Stimulated activated effector memory CD8-positive, alpha-beta T cell treated with anti-CD3 and anti-CD28 coated beads, Interleukin-12 subunit alpha, Interleukin-12 subunit beta, amount 100 ng/mL, for 72 hours (primary cell): Measurements from ENCODE around the gene NADK.

Source experiments
- ATAC-seq: fragments of 150-1000 bp; cut with Tn5 transposase; 2 replicates; pipeline ENCODE4 v1.10.0; 2021
- DNase-seq, 2 donors: peaks; one replicate each; pipeline ENCODE4 v3.0.0; 2021 to 2022; ENCODE audit warnings: low spot score in 2 of 2
- H3K27ac Mint-ChIP-seq: one replicate; pipeline ENCODE4 v1.8.0; 2022; ENCODE audit warnings: mild to moderate bottlenecking, mixed read lengths
- H3K36me3 Mint-ChIP-seq: one replicate; pipeline ENCODE4 v1.8.0; 2022; ENCODE audit warnings: mild to moderate bottlenecking, mixed read lengths
- H3K4me1 Mint-ChIP-seq: one replicate; pipeline ENCODE4 v1.8.0; 2022; ENCODE audit warnings: mixed read lengths
- H3K4me3 Mint-ChIP-seq: one replicate; pipeline ENCODE4 v1.8.0; 2022; ENCODE audit warnings: mild to moderate bottlenecking, mixed read lengths
- H3K9me3 Mint-ChIP-seq: one replicate; pipeline ENCODE4 v1.8.0; 2022; ENCODE audit warnings: mixed read lengths

NADK gene, protein sequence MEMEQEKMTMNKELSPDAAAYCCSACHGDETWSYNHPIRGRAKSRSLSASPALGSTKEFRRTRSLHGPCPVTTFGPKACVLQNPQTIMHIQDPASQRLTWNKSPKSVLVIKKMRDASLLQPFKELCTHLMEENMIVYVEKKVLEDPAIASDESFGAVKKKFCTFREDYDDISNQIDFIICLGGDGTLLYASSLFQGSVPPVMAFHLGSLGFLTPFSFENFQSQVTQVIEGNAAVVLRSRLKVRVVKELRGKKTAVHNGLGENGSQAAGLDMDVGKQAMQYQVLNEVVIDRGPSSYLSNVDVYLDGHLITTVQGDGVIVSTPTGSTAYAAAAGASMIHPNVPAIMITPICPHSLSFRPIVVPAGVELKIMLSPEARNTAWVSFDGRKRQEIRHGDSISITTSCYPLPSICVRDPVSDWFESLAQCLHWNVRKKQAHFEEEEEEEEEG

DNA sequence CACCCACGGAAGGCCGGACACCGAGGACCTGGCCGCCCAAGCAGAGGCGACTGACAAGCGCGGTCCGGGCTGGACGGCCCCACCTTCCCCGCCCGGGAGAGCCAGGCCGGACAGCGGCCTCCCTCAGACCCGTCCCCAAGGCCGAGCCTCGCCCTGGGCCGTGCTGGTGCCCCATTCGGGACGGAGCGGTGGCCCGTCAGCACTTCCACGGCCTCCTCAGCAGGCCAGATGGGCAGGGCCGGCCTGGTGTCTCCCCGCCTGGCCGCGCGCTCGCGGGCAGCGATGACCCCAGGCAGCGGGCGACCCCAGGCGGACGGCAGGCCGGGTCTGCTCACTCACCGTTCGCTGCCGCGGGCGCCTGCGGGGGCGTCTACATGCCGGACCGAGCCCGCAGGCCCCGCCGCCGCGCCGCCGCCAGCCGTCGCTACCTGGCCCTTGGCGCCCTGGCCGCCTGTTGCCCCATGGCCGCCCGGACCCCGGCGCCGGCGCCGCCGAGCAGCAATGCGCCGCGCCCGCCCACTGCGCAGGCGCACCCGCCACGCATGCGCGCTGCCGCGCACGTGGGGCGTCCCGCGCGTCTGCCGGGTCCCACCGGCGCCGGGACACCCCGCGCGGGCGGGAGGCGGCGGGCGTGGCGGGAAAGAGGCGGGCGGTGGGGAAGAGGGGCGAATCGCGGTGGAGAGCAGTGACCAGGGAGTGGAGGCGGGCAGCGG lies at the start of gene NADK:
Gene NADK (minus strand): TSS at position 521 of the 713 bp plus-strand sequence. CDS start 13,064 bp downstream, outside the sequence.
- Mint-ChIP-seq H3K9me3 (no peaks in the 10 kb centered on the region), H3K4me3 (peak within 1 kb of the TSS; percentile 72), H3K4me1 (peaks cover 56% of the 10 kb centered on the region), H3K27ac (peak within 1 kb of the TSS; percentile 93), H3K36me3 (peaks cover 34% of the 10 kb centered on the region)
- DNase-seq, result peak; percentile 82 to 88
- peak; percentile 77 for ATAC-seq

DNA sequence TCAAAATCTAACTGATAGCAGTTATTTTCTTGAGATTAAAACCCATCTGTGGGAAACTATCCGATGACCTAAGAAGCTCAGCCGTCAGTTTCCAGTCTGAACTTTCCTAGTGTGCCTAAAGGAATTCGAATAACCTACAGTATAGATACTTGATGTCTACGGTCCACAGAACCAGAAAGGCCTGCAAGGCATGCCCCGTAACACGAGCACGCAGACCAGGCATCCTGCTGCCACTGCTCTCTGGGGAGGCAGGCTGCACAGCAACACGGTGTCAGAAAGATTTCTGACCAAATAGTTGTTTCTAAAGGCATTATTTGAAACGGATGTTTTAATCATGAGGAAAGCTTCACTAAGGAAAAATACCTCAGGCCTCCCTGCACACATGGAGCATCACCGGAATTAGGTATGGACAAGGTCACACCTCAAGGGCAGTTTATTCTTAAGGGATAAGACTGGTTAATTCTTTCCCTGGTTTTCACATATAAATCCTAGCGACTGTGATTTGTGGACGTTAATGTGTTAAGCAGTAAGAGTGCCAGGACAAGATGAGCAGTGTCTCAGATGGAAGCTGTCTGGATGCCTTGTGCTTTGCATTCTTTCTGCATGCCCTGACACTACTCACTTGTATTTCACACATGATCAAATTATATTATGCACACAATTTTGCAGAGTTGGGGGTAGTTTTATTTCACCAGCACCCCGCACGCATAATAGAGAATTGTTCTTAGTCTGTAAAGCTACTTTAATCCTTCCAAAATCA lies 49.0 kb upstream of the NADK start:
- Mint-ChIP-seq H3K36me3 (peaks cover 88% of the 10 kb centered on the region), H3K4me1 (peaks cover 48% of the 10 kb centered on the region), H3K4me3 (peak overlapping the region; percentile 25), H3K9me3 (no peaks in the 10 kb centered on the region), H3K27ac (no peak overlapping the region)
- ATAC-seq, result no peak
- DNase-seq, result no peak

DNA sequence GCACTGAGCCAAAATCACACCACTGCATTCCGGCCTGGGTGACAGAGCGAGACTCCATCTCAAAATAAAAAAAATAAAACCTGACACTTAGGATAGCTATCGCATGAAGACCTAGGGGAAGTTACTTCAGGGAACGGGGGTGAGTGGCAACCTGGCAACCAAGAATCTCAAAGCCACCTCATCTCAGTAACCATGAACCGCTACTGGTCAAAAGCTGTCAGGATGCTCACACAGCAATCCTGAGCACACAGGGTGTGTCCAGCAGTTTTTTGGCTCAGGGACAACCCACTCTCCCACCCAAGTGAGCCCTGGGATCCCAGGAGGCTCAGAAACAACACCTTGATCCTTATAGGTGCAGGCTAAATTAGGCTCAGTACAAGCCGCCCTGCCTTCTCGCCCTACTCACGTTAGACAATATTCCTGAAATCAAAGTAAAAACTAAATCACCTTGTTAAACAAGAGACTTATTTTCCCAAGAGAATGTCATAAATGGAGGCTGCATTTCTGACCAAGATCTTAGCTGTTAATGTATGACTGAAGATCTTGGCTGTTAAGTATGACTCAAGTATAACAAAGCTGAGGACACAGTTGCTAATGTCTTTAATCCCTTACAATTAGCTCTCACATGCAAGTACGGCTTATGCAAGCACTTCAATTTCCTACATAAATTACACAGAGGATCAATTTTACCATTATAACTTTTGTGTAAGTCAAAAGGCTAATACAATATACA lies 48.3 kb upstream of the NADK start:
- no peaks in the 10 kb centered on the region for H3K9me3 Mint-ChIP-seq
- peak; percentile 48 for ATAC-seq
- H3K27ac Mint-ChIP-seq, result peak overlapping the region; percentile 23
- H3K4me1 Mint-ChIP-seq, result peaks cover 44% of the 10 kb centered on the region
- peak overlapping the region; percentile 13 for H3K4me3 Mint-ChIP-seq
- peaks cover 88% of the 10 kb centered on the region for H3K36me3 Mint-ChIP-seq
- DNase-seq, result no peak

DNA sequence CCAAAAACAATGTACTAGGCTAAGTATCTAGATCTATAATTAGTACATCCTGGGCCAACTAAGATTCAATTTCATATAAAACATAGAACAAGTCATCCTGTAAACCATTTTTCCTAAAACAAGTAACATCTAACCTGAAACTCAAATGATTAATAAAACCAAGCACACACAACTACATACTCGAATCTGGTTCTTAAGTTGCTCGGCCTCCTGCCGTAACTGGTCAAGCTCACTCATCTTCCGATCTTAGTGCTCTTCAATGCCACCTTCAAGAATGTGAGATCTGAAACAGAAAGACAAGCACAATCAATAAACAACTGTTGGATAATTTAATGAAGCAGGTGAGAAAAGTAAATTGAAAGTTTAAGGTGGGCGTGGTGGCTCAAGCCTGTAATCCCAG lies 46.9 kb upstream of the NADK start:
- no peaks in the 10 kb centered on the region for H3K9me3 Mint-ChIP-seq
- DNase-seq (no peak), ATAC-seq (peak; percentile 77)
- peak overlapping the region; percentile 54 for H3K27ac Mint-ChIP-seq
- peaks cover 44% of the 10 kb centered on the region for H3K4me1 Mint-ChIP-seq
- H3K36me3 Mint-ChIP-seq, result peaks cover 88% of the 10 kb centered on the region
- peak overlapping the region; percentile 19 for H3K4me3 Mint-ChIP-seq

DNA sequence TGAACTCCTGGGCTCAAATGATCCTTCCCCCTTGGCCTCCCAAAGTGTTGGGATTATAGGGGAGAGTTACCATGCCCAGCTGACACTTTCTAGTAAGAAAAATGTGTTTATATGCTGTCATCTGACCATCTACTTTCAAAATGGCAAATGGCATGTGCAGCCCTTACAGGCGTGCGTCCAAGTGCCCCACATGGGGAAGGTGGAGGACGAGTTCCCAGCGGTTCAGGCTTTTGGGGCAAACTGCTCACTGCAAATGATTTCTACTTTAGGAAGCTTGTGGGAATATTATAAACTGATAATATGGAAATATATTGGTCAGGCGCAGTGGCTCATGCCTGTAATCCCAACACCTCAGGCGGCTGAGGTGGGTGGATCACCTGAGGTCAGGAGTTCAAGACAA lies 41.5 kb upstream of the NADK start:
- Mint-ChIP-seq H3K4me1 (peaks cover 14% of the 10 kb centered on the region), H3K27ac (peak overlapping the region; percentile 12), H3K36me3 (peaks cover 100% of the 10 kb centered on the region), H3K4me3 (no peak overlapping the region), H3K9me3 (no peaks in the 10 kb centered on the region)
- DNase-seq (no peak), ATAC-seq (no peak)

DNA sequence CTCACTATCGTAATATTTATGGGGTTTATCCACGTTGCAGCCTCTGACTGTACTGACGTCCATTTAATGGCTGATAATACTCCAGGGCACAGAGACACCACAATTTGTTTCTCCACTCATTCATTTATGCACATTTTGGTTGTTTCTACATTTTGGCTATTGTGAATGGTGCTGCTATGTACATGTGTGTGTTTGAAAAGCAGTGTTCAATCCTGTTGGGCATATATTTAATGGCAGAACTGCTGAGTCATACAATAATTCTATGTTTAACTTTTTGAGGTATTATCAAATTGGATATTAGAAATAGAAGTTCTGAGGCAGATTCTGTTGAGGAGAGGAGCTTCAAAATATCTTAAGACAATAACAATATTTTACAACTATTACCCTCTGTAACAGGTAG lies 39.0 kb upstream of the NADK start:
- Mint-ChIP-seq H3K9me3 (no peaks in the 10 kb centered on the region), H3K4me3 (no peak overlapping the region), H3K27ac (peak overlapping the region; percentile 10), H3K36me3 (peaks cover 100% of the 10 kb centered on the region), H3K4me1 (peaks cover 17% of the 10 kb centered on the region)
- ATAC-seq, result no peak
- no peak for DNase-seq

DNA sequence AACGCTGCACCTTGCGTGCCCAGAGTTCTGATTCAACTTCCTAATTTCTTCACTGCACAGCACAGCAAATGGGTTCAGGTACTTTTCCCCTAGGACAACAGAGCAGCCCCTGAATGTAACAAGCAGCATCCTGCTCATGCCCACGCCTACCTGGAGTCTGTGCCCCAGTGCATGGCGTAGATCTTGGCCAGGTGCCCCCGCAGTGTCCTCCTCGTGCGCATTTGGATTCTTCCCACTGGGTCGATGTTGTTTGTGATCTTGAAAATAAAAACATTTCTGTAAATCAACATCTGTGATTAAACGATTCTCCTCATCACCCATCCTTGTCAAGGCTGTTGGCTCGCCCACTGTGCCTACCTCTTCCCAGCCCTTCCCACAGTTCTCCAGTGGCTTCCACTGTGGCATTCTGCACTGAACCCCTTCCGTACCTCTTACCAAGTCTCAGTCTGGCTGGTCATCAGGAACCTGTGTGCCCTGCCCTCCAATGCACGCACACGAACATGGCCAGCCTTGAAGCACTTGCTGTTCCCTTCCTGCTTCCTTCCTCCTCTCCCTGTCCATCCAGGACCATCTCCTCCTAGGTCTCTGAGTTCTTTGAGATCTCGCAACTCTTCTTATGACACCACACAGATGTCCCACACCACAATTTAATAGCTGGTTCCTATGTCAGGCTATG lies 37.5 kb upstream of the NADK start:
- peaks cover 99% of the 10 kb centered on the region for H3K36me3 Mint-ChIP-seq
- DNase-seq (no peak), ATAC-seq (no peak)
- H3K4me1 Mint-ChIP-seq, result peaks cover 17% of the 10 kb centered on the region
- no peak overlapping the region for H3K4me3 Mint-ChIP-seq
- H3K9me3 Mint-ChIP-seq, result no peaks in the 10 kb centered on the region
- H3K27ac Mint-ChIP-seq, result peak overlapping the region; percentile 35

DNA sequence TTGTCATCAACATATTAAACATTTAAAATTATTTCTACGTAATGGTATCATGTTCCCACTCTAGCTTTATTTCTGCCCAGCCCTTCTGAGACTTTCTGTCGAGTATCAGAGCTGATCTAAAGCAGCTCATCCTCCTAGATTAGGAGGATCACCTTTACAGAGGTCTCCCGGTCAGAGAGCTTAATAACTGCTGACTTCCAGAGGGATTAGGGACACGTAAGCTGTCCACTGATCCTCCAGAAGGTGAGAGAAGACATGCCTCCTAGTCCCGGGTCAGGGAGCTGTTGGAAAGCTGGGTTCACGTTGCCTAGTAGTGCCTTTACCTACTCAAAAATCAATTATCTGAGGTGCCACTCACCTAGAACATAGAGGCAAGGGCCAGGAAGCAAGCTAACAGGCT lies 31.2 kb upstream of the NADK start:
- peaks cover 7% of the 10 kb centered on the region for H3K4me1 Mint-ChIP-seq
- no peak overlapping the region for H3K4me3 Mint-ChIP-seq
- peak overlapping the region; percentile 32 for H3K27ac Mint-ChIP-seq
- H3K9me3 Mint-ChIP-seq, result no peaks in the 10 kb centered on the region
- ATAC-seq, result no peak
- DNase-seq, result no peak
- peaks cover 99% of the 10 kb centered on the region for H3K36me3 Mint-ChIP-seq

DNA sequence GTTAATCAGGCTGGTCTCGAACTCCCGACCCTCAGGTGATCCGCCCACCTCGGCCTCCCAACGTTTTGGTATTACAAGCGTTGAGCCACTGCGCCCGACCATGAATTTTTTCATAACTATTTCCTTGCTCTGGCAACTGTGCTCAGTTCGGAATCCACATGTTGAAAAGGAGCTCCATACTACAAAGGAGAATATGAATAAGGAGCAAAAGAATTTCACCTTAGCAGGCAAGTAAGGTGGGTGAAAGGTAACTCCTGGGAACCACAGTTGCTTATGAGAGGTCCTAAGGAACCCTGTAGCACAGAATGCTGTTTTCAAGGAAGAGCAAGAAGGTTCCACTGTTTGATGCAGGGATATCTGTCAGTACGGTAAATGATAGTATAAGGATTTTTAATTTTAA lies 29.9 kb upstream of the NADK start:
- no peak for DNase-seq
- Mint-ChIP-seq H3K9me3 (no peaks in the 10 kb centered on the region), H3K4me1 (peaks cover 10% of the 10 kb centered on the region), H3K27ac (no peak overlapping the region), H3K36me3 (peaks cover 99% of the 10 kb centered on the region), H3K4me3 (no peak overlapping the region)
- no peak for ATAC-seq

DNA sequence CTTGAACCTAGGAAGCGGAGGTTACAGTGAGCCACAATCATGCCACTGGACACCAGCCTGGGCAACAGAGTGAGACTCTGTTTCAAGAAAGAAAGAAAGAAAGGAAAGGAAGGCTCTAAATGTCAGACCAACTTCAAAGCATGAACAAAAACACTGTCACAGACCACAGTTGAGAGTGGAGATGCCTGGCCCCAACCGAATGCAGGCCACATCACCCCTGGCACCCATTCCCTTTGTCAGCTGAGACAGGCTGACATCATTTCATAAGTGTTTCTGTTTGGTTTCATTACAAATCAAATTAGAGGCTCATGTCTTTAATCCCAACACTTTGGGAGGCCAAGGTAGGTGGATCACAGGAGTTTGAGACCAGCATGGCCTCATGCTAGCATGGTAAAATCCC lies 28.6 kb upstream of the NADK start:
- ATAC-seq (peak; percentile 68), DNase-seq (no peak)
- H3K4me1 Mint-ChIP-seq, result peaks cover 7% of the 10 kb centered on the region
- peak overlapping the region; percentile 48 for H3K27ac Mint-ChIP-seq
- no peaks in the 10 kb centered on the region for H3K9me3 Mint-ChIP-seq
- H3K36me3 Mint-ChIP-seq, result peaks cover 99% of the 10 kb centered on the region
- no peak overlapping the region for H3K4me3 Mint-ChIP-seq

DNA sequence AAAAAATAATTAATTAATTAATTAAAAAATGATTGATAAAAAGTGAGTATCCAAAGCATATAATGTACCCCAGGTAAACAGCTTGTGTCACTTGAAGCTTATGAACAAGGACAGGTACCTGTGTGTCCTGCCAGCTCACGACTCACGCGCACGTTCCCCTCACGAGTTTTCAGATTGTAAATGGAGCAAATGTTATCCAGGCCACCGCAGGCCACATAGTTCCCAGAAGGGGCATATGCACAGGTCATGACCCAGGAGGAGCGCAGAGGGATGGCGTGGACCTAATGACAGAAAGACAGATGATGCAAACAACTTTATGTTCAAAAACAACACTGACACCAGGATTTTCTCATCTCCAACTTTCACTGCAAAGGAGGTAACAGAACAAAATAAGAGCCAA lies 26.0 kb upstream of the NADK start:
- H3K4me3 Mint-ChIP-seq, result no peak overlapping the region
- H3K27ac Mint-ChIP-seq, result no peak overlapping the region
- no peak for ATAC-seq
- H3K36me3 Mint-ChIP-seq, result peaks cover 100% of the 10 kb centered on the region
- H3K4me1 Mint-ChIP-seq, result peaks cover 27% of the 10 kb centered on the region
- DNase-seq, result no peak
- H3K9me3 Mint-ChIP-seq, result no peaks in the 10 kb centered on the region

DNA sequence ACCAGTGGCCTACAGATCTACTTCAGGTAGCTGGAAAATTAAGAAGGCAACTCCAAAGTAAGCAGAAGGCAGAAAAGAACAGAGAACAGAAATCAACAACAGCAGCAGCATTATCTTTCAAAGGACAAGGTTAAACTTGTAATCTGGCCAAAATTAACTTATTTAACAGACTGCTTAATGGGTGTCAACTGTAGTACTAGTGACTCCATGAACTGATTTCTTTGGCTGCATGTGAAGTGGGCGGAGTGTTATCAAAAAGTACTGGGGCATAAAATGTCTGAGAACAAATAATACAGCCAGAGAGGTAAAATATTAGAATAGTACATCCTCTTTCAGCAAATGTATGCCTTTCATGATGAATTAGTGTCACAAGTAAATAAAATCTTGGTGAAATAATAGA lies 24.6 kb upstream of the NADK start:
- Mint-ChIP-seq H3K36me3 (peaks cover 100% of the 10 kb centered on the region), H3K4me3 (no peak overlapping the region), H3K4me1 (peaks cover 30% of the 10 kb centered on the region), H3K9me3 (no peaks in the 10 kb centered on the region), H3K27ac (peak overlapping the region; percentile 71)
- no peak for DNase-seq
- ATAC-seq, result no peak

DNA sequence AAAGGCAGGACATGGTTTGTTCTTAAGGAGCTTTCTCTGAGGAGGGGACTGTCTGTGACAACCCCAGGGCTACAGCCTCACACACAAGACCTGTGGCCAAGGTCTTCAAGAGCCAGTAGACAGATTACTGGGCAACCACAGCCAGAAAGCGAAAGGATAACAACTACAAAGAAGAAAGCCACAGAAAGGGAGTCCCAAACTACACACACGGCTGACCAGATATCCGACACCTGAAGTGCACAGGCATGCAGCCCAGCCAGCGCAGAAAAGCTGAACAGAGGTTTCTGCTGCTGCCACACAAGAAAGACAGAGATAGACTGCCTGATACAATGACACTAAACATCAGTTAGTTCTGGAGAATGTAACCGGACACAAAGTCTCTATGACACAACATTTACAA lies 21.4 kb upstream of the NADK start:
- Mint-ChIP-seq H3K4me1 (peaks cover 42% of the 10 kb centered on the region), H3K4me3 (no peak overlapping the region)
- ATAC-seq, result peak; percentile 60

DNA sequence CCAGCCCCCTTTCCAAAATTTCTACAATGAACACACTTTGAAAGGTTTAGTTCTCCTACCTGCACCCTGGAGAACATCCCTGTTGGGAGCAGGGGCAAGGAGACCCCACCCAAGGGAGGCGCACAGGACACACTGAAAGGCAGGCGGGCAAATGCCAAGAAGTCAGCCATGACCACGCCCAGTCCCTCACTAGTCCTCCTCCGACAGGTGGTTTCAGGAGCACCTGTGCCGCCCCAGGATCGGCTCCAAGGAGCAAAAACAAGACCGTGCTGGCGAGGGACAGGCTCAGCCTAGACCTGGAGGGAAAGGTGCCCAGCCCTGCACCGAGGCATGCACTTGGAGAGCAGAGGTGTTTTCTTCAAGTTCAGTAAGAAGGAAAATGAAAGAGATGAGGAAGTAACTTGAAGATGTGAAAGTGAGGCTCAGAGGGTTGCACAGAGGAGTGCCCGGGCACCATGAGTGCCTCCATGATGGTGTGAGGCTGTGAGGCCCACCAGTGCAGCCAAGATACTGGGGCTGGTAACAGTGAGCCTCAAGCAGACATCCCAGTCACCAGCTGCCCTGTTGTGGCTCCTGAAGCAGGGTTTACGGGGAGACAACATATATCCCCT lies 19.6 kb upstream of the NADK start:
- H3K27ac Mint-ChIP-seq, result peak overlapping the region; percentile 78
- H3K4me3 Mint-ChIP-seq, result no peak overlapping the region
- no peaks in the 10 kb centered on the region for H3K9me3 Mint-ChIP-seq
- DNase-seq (no peak), ATAC-seq (peak; percentile 34)
- peaks cover 46% of the 10 kb centered on the region for H3K4me1 Mint-ChIP-seq
- H3K36me3 Mint-ChIP-seq, result peaks cover 100% of the 10 kb centered on the region

More for the DNA sequence above, 21.4 kb upstream of the NADK start:
- Mint-ChIP-seq H3K36me3 (peaks cover 100% of the 10 kb centered on the region), H3K27ac (peak overlapping the region; percentile 75), H3K9me3 (no peaks in the 10 kb centered on the region)
- DNase-seq, result no peak
